NCI-H1092 treated with DMSO at 0.1 percent for 48 hours (cell line): ENCODE results near the gene SPTLC2.
A peak's percentile ranks its signal among the peaks of the same experiment; 100 is the strongest.
"Not testable (repeated sequence)": the region's sequence is repeated elsewhere in the genome, so short reads cannot be mapped to it uniquely, and the experiment has no call there.

Experiments used
- DNase-seq: peaks from one replicate; lab custom pipeline; 2025; lab: John Stamatoyannopoulos, UW

The SPTLC2 gene

DNA sequence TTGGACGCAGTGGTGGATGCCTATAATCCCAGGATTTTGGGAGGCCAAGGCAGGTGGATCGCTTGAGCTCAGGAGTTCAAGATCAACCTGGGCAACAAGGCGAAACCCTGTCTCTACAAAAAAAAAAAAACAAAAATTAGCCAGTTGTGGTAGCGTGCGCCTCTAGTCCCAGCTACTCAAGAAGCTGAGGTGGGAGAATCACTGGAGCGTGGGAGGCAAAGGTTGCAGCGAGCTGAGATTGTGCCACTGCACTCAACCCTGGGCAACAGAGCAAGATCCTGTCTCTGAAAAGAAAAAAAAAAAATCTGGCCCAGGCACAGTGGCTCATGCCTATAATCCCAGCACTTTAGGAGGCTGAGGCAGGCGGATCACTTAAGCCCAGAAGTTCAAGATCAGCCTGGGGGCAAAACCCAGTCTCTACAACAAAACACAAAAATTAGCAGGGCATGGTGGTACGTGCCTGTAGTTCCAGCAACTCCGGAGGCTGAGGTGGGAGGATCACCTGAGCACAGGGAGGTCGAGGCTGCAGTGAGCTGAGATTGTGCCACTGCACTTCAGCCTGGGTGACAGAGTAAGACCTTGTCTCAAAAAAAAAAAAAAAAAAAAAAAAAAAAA is 27.9 kb downstream of the SPTLC2 start:
- DNase-seq = not testable (repeated sequence)

DNA sequence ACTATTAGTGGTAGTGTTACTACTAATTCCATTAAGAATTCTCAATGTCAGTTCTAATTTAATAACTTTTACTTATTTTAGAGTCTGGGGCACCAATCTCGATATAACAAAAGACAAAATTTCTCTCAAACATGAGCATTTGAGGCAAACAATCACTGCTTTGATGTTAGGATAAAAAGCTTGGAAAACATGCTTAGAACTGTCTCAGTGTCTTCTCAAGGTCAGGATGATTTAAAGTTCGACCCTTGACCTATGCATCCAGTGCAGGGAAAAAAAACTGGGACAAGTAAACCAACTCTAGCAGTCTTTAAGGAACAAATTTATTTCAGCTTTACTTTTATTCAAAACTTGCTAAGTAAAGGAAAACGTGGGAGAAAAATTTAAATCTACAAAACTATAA is 31.1 kb downstream of the SPTLC2 start:
- no peak for DNase-seq

GRCh38 chr14:77584809-77585208 is 31.6 kb downstream of the SPTLC2 start:
- DNase-seq = no peak

DNA sequence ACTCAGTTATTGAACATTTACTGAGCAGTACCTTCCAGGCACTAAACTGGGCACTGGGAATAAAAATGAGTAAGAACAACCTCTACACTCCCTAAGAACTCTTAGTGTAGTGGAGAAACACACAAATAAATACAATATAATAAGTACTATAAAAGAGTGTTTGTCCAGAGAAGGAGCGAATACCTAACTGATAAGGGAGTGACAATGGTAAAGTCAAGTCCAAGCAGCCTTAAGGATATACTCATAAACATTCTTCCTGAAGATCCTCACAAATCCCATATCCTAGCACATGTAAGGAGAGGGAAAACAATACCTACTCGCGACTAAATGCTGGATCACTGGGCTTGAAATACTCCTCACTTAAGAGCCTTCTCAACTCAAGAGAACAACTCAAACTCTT is 32.8 kb downstream of the SPTLC2 start:
- no peak for DNase-seq

GRCh38 chr14:77582511-77582910 is 33.9 kb downstream of the SPTLC2 start:
- DNase-seq = no peak

DNA sequence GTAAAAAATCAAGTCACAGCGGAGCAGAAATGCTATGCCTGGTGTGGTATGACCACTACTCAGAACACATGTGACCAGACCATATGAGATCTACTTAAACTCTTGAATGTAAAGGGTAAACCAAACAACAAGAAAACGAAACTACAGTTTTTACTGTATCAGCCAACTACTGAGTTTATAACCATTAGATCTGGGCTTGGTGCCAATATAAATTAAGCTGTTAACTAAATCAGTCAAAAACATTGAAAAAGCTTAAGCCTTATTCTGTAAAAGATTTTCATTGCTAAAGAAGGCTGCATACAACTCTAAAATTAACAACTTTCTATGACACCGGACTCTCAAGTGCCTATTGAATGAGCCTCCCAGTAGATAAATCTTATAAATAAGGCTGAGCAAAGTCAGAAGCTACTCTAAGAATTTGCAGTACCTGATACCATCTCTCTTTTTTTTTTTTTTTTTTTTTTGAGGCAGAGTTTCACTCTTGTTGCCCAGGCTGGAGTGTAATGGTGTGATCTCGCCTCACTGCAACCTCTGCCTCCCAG is 35.4 kb downstream of the SPTLC2 start:
- peak; percentile 4 for DNase-seq

DNA sequence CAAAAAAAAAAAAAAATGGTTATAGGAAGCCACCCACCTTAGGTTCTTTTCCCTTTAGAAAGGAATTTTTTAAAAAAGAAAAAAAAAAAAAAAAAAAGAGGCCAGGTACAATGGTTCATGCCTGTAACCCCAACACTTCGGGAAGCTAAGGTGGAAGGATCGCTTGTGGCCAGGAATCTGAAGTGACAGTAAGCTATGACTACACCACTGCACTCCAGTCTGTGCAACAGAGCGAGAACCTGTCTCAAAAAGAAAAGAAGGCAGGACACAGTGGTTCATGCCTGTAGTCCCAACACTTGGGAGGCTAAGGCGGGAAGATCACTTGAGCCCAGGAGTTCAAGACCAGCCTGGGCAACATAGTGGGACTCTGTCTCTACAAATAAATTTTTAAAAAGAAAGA is 36.0 kb downstream of the SPTLC2 start:
- DNase-seq = no peak

- no peak for DNase-seq
These were observed 36.7 kb downstream of the SPTLC2 start for GRCh38 chr14:77579780-77580179.

DNA sequence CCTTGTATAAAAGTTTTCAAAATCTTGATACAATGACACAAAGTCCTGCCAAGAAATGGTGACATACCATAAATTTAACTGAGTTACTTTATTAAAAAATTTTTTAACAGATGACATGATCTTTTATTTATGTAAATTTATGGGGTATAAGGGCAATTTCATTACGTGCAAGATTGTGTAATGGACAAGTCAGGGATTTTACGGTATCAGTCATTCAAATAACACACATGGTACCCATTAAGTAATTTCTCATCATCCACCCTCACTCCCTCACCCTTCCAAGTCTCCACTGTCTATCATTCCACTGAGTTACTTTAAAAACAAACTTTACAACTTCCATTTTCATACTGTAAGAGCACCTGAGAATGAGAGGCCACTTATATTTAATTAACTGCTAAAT is 37.4 kb downstream of the SPTLC2 start:
- no peak for DNase-seq

DNA sequence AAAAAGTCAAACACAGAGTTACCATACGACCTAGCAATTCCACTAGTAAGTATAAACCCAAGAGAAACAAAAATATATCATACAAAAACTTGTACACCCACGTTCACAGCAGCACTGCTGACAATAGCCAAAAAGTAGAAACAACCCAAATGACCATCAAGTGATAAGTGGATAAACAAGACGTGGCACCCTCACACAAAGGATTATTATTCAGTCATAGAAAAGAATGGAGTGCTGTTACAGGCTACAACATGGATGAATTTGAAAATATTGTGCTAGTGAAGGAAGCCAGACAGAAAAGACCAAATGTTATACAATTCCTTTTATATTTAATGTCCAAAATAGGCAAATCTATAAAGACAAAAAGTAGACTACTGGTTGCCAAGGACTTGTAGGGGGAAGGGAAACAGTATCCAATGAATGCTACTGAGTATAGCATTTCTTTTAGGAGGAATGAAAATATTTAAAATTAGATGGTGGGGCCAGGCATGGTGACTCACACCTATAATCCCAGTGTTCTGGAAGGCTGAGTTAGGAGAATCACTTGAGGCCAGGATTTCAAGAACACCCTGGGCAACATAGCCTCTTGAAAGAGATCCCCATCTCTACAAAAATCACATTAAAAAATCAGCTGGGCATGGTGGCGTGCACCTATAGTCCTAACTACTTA is 41.9 kb downstream of the SPTLC2 start:
- no peak for DNase-seq

- DNase-seq = no peak
These were observed 42.5 kb downstream of the SPTLC2 start for GRCh38 chr14:77573964-77574363.

DNA sequence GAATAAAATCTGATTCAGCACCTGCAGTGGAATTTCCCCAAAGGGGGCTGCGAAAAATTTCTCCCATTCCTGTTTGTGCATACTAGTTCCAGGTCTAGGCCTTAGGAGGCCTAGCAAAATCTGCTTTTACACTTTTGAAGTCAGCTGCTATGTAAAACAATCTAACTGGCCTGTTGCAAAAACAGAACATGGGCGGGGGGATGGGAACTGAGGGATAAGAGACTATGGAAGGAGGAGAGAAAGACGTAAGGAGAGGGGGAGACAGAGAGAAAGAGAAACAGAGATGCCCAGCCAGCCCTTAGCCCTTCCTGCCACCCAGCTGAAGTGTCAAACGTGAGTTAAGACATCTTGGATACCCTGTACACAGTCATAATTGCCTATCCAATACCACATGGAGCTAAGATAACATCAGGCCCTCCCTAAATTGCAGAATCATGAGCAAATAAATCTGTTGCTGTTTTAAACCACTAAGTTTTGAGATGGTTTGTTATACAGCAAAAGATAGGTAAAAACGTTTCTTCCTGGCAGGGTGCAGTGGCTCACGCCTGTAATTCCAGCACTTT is 45.6 kb downstream of the SPTLC2 start:
- DNase-seq = no peak

DNA sequence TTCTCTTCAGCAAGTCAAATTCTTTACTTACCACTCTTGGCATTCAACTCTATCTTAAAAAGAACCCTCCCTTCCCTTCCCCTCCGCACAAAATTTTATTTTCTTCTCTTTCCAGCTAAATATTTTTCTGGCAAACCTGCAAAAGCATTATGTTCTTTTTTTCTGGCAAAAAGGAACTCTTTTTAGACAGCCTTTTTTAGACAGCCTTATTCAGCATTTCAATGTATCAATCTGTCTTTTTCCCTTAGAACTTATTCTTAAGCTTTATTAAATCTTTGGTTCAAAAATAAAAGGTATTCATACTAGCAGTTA is 50.5 kb downstream of the SPTLC2 start:
- no peak for DNase-seq

GRCh38 chr14:77565289-77565993 is 51.0 kb downstream of the SPTLC2 start:
- DNase-seq = no peak

DNA sequence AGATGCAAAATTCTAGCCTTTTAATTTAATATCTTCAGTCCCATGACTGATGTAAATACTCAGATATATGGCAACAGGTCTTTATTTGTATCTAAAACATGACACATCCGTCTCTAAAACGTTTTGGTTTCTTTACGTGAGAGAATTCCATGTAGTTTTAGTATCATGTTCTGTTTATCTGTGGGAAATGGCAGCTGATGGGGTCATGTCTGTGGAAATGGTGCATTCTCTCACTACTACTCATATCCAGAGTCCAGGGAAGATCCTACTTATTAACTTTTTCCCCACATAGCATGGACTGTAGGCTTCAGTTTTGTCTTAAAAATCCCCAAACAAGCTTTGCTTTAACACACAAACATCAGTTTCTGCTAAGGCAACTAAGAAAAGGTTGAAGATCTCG is 53.8 kb downstream of the SPTLC2 start:
- DNase-seq = no peak

- DNase-seq = peak; percentile 15
These were observed 54.6 kb downstream of the SPTLC2 start for GRCh38 chr14:77561881-77562280.

GRCh38 chr14:77559381-77559780 is 57.1 kb downstream of the SPTLC2 start:
- no peak for DNase-seq

DNA sequence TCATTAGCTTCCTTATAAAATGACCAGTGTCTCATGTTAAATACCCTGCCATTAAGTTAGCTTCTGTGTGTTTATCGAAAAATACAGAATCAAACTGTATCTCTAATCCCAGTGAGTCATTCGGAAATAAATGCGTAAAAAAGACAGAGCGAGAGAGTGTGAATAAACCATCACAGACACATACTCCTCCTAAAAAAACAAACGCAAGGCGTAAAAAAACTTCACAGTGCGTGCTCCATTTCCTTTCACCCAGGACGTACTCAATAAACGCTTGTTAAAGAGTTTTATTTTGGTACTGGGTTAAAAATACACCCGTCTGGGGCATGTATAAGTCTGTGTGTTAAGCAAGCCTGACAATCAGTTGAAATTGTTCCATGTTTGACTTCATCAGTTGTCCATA is 59.0 kb downstream of the SPTLC2 start:
- no peak for DNase-seq

- no peak for DNase-seq
These were observed 59.5 kb downstream of the SPTLC2 start for GRCh38 chr14:77556946-77557345.

DNA sequence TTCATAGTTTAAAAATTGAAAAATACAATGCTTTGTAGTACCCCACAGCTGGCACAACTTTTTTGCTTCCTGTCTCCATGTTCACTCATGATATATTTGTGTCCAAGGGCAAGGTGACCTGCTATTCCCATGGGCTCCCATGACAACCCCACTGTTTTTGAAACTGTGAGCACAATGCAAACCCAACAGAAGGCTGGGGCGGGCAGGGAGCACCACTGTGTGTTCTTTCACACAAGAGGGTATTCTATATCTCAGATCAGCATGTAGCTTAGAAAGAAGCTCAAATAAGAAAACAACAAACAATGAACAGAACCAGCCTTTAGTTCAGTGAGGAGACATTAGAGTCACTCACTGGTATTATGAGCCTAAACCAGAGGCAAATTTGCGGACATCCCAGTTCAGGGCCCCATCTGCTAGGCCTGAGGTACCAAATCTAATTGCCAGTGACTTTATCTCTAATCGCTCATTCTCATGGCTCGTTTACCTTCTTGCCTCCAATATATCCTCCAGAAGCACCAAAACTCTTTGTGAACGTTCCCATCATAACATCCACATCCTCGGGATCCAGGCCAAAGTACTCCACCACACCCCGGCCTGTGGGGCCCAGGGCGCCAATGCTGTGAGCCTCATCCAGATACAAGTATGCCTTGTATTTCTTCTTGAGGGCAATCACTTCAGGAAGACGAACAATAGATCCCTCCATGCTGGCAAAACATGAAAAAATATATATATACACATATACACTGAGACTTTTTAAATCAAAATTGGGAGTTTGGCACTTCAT is 61.4 kb downstream of the SPTLC2 start:
- no peak for DNase-seq

DNA sequence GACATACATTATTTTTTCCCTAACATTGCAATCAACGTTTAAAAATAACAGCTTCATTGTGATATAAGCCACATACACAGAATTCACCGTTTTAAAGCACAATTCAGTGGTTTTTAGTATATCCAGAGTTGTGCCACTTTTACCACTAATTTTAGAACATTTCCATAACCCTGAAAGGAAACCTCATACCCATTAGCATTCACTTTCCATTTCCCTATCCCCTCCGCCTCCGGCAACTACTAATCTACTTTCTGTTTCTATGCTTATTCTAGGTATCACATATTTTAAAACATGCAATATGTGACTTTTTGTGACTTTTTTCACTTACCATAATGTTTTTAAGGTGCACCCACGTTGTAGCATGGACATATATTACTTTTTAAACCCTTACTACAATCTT is 62.2 kb downstream of the SPTLC2 start:
- DNase-seq = no peak

DNA sequence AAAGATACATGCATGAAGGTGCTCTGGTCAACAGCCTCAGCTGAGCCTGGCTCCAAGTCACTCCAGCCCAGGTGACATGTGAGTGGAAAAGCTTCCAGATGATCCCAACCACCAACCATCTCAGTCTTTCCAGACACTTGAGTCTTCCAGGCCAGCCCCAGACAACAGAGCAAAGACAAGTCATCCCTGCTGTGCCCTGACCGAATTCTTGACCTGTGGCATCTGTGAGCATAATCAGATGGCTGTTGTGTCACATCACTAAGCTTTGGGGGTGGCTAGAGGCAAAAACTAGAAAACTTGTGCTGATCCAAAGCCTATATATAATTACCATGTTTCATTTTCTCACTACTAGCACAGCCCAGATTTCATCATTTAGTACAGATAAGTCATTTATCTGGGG is 67.0 kb downstream of the SPTLC2 start:
- no peak for DNase-seq
